K562 (cell line): Measurements from ENCODE around the gene PMVK. TPM values are rescaled to one million over a fixed set of nuclear protein-coding genes. Genes with fewer than 3 reads are reported as not detected.

ENCODE experiments used
- ATAC-seq: fragments of 200-7000 bp; cut with Tn5 transposase; 3 replicates; pipeline ENCODE4 v1.9.1; 2020; ENCODE audit warnings: moderate library complexity
- BruUV-seq: library from RNA; stranded (reverse); fragments of 400-500 nt; replicated peaks from 2 replicates; lab custom pipeline; 2021; lab: Mats Ljungman, UMichigan
- CTCF ChIA-PET: fragments of 300-600 bp; formaldehyde crosslinking; extraction: SDS; loops from one replicate; lab custom pipeline; 2021; ENCODE audit warnings: low intra/inter-chr PET ratio; lab: Yijun Ruan, JAX
- POLR2A ChIA-PET: fragments of 300-600, 350-650 bp; sonication (Branson Sonifier 250); formaldehyde crosslinking; extraction: SDS; loops from one replicate; lab custom pipeline; 2021; ENCODE audit warnings: antibody characterized with exemption, inconsistent platforms; lab: Yijun Ruan, JAX
- DNase-seq, 4 experiments: peaks; one replicate each; pipeline versions ENCODE4 v3.0.0 to v3.0.0-alpha.2; 2011 to 2018; ENCODE audit warnings: low spot score in 3 of 4, mixed read lengths in 3 of 4; ENCODE audit errors: extremely low read depth in 1 of 4
- FAIRE-seq: peaks from 2 replicates; lab custom pipeline; 2011; peaks lifted over from hg19 to GRCh38; lab: Jason Lieb, UNC
- H2AFZ ChIP-seq: 2 replicates; pipeline ENCODE4 v1.6.0; 2011; ENCODE audit warnings: low read depth, low read length, control low read depth, inconsistent platforms
- H3K27ac ChIP-seq: fragments of 200-600 bp; 3 replicates; pipeline ENCODE4 v1.8.0; 2011; ENCODE audit warnings: low read depth, mild to moderate bottlenecking, control low read depth, inconsistent platforms, low read length, moderate library complexity, mixed read lengths; ENCODE audit errors: extremely low read depth
- H3K27me3 ChIP-seq, 2 experiments: fragments of 300-600 bp in 1 of 2; 2 replicates in 1 of 2; 3 replicates in 1 of 2; pipeline versions ENCODE4 v1.6.0 to v1.8.0; 2011; ENCODE audit warnings: inconsistent platforms in 2 of 2, low read length in 2 of 2, mild to moderate bottlenecking in 1 of 2, mixed read lengths in 1 of 2, moderate library complexity in 1 of 2; ENCODE audit not compliant: control insufficient read depth in 2 of 2, insufficient read depth in 2 of 2
- H3K36me3 ChIP-seq: fragments of 300-600 bp; 3 replicates; pipeline ENCODE4 v1.8.0; 2011; ENCODE audit warnings: mild to moderate bottlenecking, low read length, inconsistent platforms; ENCODE audit not compliant: control insufficient read depth, insufficient read depth
- H3K4me1 ChIP-seq, 2 experiments: fragments of 200-600 bp in 1 of 2; replicated peaks in 1 of 2; 2 replicates in 1 of 2; 3 replicates in 1 of 2; pipeline versions ENCODE4 v1.5.1 to v1.8.0; 2011; ENCODE audit warnings: inconsistent platforms in 2 of 2, low read length in 2 of 2, mild to moderate bottlenecking in 1 of 2, mixed read lengths in 1 of 2, moderate library complexity in 1 of 2; ENCODE audit not compliant: control insufficient read depth in 2 of 2, insufficient read depth in 2 of 2
- H3K4me2 ChIP-seq: 2 replicates; pipeline ENCODE4 v1.6.1; 2011; ENCODE audit warnings: low read length, control low read depth, inconsistent platforms, mixed read lengths; ENCODE audit not compliant: insufficient read depth
- H3K4me3 ChIP-seq: fragments of 200-600 bp; sonication (generic), shearing (Covaris generic); 2 replicates; pipeline ENCODE4 v1.5.1; 2016; ENCODE audit warnings: control low read depth, inconsistent platforms
- H3K79me2 ChIP-seq: fragments of 200-600 bp; 3 replicates; pipeline ENCODE4 v1.8.0; 2011; ENCODE audit warnings: low read length, inconsistent platforms; ENCODE audit not compliant: control insufficient read depth, insufficient read depth
- H3K9ac ChIP-seq, 2 experiments: 2 replicates each; pipeline versions ENCODE4 v1.6.0 to v1.6.1; 2011; ENCODE audit warnings: low read depth in 2 of 2, low read length in 2 of 2, control low read depth in 1 of 2, inconsistent platforms in 1 of 2, mild to moderate bottlenecking in 1 of 2, mixed read lengths in 1 of 2; ENCODE audit not compliant: insufficient read depth in 1 of 2
- H3K9me1 ChIP-seq: one replicate; pipeline ENCODE4 v1.6.0; 2011; ENCODE audit warnings: inconsistent platforms, mild to moderate bottlenecking, low read length, moderate library complexity; ENCODE audit not compliant: control insufficient read depth, insufficient read depth
- H3K9me3 ChIP-seq: replicated peaks from 2 replicates; pipeline ENCODE4 v1.5.1; 2011; ENCODE audit warnings: low read depth, low read length, inconsistent platforms; ENCODE audit not compliant: control insufficient read depth, insufficient read depth
- H4K20me1 ChIP-seq: replicated peaks from 2 replicates; pipeline ENCODE4 v1.6.1; 2011; ENCODE audit warnings: low read length, inconsistent platforms, mixed read lengths; ENCODE audit not compliant: control insufficient read depth, insufficient read depth
- CBX3 ChIP-seq, 2 experiments: IDR thresholded peaks; 1 replicate in 1 of 2; 2 replicates in 1 of 2; pipeline ENCODE4 v1.6.1; 2012; ENCODE audit warnings: inconsistent platforms in 2 of 2, low read length in 2 of 2, borderline replicate concordance in 1 of 2, control low read depth in 1 of 2
- E2F4 ChIP-seq: sonication (generic); formaldehyde crosslinking; IDR thresholded peaks from 2 replicates; pipeline ENCODE4 v1.8.0; 2022; ENCODE audit warnings: mild to moderate bottlenecking, low read depth, missing genetic modification reagents
- GTF2B ChIP-seq: IDR thresholded peaks from 2 replicates; pipeline ENCODE4 v1.6.1; 2011; ENCODE audit not compliant: insufficient read length; ENCODE audit errors: extremely low read depth
- HNRNPUL1 ChIP-seq: fragments of 200-400 bp; formaldehyde crosslinking; IDR thresholded peaks from 2 replicates; pipeline ENCODE4 v1.6.1; 2017; ENCODE audit warnings: low read length
- MCM5 ChIP-seq: fragments of 450-650 bp; IDR thresholded peaks from 2 replicates; pipeline ENCODE4 v1.6.1; 2016; ENCODE audit warnings: low read depth
- NCOA4 ChIP-seq: fragments of 450-650 bp; IDR thresholded peaks from 2 replicates; pipeline ENCODE4 v1.6.1; 2018; ENCODE audit warnings: mild to moderate bottlenecking; ENCODE audit not compliant: partially characterized antibody
- NFIC ChIP-seq: fragments of 450-650 bp; IDR thresholded peaks from 2 replicates; pipeline ENCODE4 v1.6.1; 2017; ENCODE audit warnings: mild to moderate bottlenecking, inconsistent platforms
- ZFP36 ChIP-seq: fragments of 150-350 bp; IDR thresholded peaks from 2 replicates; pipeline ENCODE4 v1.6.1; 2018; ENCODE audit warnings: low read length, low read depth; ENCODE audit not compliant: partially characterized antibody
- ZKSCAN8 ChIP-seq: fragments of 200-800 bp; sonication (Bioruptor generic); IDR thresholded peaks from 2 replicates; pipeline ENCODE4 v1.6.1; 2016; ENCODE audit warnings: missing genetic modification characterization, missing compliant biosample characterization
- ZNF668 ChIP-seq: fragments of 250-450 bp; sonication (Bioruptor Pico); IDR thresholded peaks from 2 replicates; pipeline ENCODE4 v1.8.0; 2022; ENCODE audit warnings: mild to moderate bottlenecking, inconsistent platforms
- ZNF707 ChIP-seq: fragments of 250-450 bp; sonication (Bioruptor Pico); conservative IDR thresholded peaks from 2 replicates; pipeline ENCODE4 v1.8.0; 2022; ENCODE audit warnings: inconsistent platforms, mild to moderate bottlenecking, moderate library complexity
- WGBS: fragments of 100-300 bp; shearing (Covaris generic); methylation state at CpG from one replicate; pipeline ENCODE4 v1.1.6; 2016; ENCODE audit warnings: low coverage, mixed read lengths; ENCODE audit not compliant: insufficient coverage; ENCODE audit errors: missing lambda C conversion rate; 5-methylcytosine and 5-hydroxymethylcytosine counted together
- in situ Hi-C: fragments of 300-500 bp; cut with MboI; formaldehyde crosslinking; loops from 4 replicates; pipeline ENCODE4 v1.15.0; 2018; ENCODE audit warnings: inconsistent platforms, mixed read lengths
- intact Hi-C: fragments of 100-400 bp; cut with micrococcal nuclease; formaldehyde crosslinking; loops from 2 replicates; pipeline ENCODE4 v1.14.2; 2022
- polyA plus RNA-seq, 8 experiments: library from polyadenylated mRNA; depleted of rRNA in 4 of 8; stranded (reverse) in 5 of 8; unstranded in 3 of 8; fragments of >200 nt; fragmentation: Nextera tagmentation in 2 of 8; fragmentation: Illumina TruSeq in 1 of 8; extraction: Ambion mirVana in 2 of 8; extraction: Trizol in 1 of 8; gene quantifications; 2 replicates each; pipeline versions ENCODE4 v1.2.1 to v1.2.3, GENCODE V29; 2011 to 2014; ENCODE audit warnings: inconsistent platforms in 1 of 8, missing spikeins in 1 of 8
- total RNA-seq, 7 experiments: library from RNA; depleted of rRNA in 6 of 7; stranded (reverse); fragments of >200 nt in 6 of 7; fragmentation: Illumina TruSeq in 2 of 7; extraction: Trizol in 2 of 7; gene quantifications; 2 replicates each; pipeline versions ENCODE4 v1.2.1 to v1.2.3, GENCODE V29; 2011 to 2021; ENCODE audit warnings: low replicate concordance in 1 of 7
- TF ChIP-seq, protein P1 (sequence below): fragments of 450-650 bp; conservative IDR thresholded peaks from 2 replicates; pipeline ENCODE4 v1.6.1; 2016; ENCODE audit warnings: missing genetic modification characterization, low read depth, mild to moderate bottlenecking, control low read depth, missing compliant biosample characterization

Gene PMVK
- total and polyA plus RNA-seq, 9 of the 15 experiments (the other 6 are each of a cell fraction or from before 2014, with no cell fraction given), result 1.1 to 15.3 (median 6.3) TPM

DNA sequence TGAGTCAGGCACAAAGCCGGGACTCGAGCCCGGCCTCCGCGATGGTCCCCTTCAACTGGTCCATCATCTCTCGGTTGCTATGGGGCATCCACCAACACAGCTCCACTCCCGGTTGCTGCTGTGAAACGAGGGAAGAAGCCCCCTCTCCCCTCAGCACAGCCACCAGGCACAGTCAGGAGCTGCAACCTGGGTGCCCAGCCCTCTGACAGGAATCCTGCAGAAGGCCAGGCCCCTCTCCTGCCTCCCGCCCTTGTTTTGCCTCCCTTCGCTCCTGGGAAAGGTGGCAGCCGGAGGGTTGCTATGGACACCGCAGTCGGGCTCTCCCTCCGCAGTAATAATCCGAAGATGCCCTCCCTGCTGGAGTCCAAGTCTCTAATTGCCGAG is 57.5 kb downstream of the PMVK start:
- Histone ChIP-seq H3K4me3 (no peak overlapping the region), H4K20me1 (0 out of 2 replicates have a peak, but pooled peaks cover 2% of the 10 kb centered on the region), H3K9me1 (peaks cover 3% of the 10 kb centered on the region), H3K27ac (no peak overlapping the region), H3K4me2 (no peak overlapping the region), H2AFZ (no peak overlapping the region), H3K4me1 (peaks cover 6 to 11% of the 10 kb centered on the region in 2 experiments), H3K27me3 (peaks cover 0 to 30% of the 10 kb centered on the region in 2 experiments; a peak in 2 of 5 replicates), H3K9ac (no peak overlapping the region), H3K79me2 (no peaks in the 10 kb centered on the region), H3K9me3 (no peaks in the 10 kb centered on the region), H3K36me3 (no peaks in the 10 kb centered on the region)
- ATAC-seq (no peak), FAIRE-seq (no peak), DNase-seq (no peak)
- WGBS, result 16% methylated on average over 11 of the region's 16 CpGs
- in situ Hi-C loops (no loop called here), intact Hi-C loops (loop anchor here (2.0 to 5.0 kb wide), 3 partner anchors 107 to 397 kb away; no protein-coding TSS in a partner anchor)
- TF ChIP-seq, protein P1, sequence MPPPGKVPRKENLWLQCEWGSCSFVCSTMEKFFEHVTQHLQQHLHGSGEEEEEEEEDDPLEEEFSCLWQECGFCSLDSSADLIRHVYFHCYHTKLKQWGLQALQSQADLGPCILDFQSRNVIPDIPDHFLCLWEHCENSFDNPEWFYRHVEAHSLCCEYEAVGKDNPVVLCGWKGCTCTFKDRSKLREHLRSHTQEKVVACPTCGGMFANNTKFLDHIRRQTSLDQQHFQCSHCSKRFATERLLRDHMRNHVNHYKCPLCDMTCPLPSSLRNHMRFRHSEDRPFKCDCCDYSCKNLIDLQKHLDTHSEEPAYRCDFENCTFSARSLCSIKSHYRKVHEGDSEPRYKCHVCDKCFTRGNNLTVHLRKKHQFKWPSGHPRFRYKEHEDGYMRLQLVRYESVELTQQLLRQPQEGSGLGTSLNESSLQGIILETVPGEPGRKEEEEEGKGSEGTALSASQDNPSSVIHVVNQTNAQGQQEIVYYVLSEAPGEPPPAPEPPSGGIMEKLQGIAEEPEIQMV, result no peak
- TF ChIP-seq GTF2B, result no peak
- TF ChIP-seq HNRNPUL1, result no peak
- TF ChIP-seq ZKSCAN8 (CRISPR knock-in tag), result no peak
- no peak for TF ChIP-seq CBX3 (IDR thresholded peaks at IDR 0.05; ENCODE audit: borderline replicate concordance in 1 of 2, low read length in 2 of 2)
- TF ChIP-seq ZNF668, result no peak
- no peak for TF ChIP-seq NFIC
- no peak for TF ChIP-seq NCOA4
- TF ChIP-seq ZFP36, result no peak
- no peak for TF ChIP-seq E2F4
- TF ChIP-seq MCM5, result no peak
- TF ChIP-seq ZNF707 (CRISPR knock-in tag), result no peak
- ChIA-PET POLR2A (interaction anchor here (0.6 to 1.0 kb wide), 4 partner anchors 9 to 181 kb away, joined by 3 to 4 read pairs (median 3); partner anchors contain the start of gene KCNN3), CTCF (interaction anchor here (1.0 to 3.0 kb wide), 5 partner anchors 107 to 400 kb away, joined by 3 to 27 read pairs (median 4); partner anchors contain the start of gene UBE2Q1)
- no TSS peak for BruUV-seq
